HepG2 (cell line): ENCODE results near the gene CAMTA1. TPM values are rescaled to one million over a fixed set of nuclear protein-coding genes. Genes with fewer than 3 reads are reported as not detected.

Experiments
- AGO2 ChIP-seq: fragments of 200-400 bp; formaldehyde crosslinking; optimal IDR thresholded peaks from 2 replicates; pipeline ENCODE3; 2017; ENCODE audit warnings: mild to moderate bottlenecking, low read depth, low read length, moderate library complexity
- AHR ChIP-seq: IDR thresholded peaks from 2 replicates; pipeline ENCODE4 v1.6.1; 2018; ENCODE audit warnings: missing genetic modification reagents, missing compliant biosample characterization
- DBP ChIP-seq: sonication (generic); formaldehyde crosslinking; IDR thresholded peaks from 2 replicates; pipeline ENCODE4 v1.4.0; 2020; ENCODE audit warnings: missing genetic modification reagents; ENCODE audit errors: not compliant biosample characterization
- DRAP1 ChIP-seq: IDR thresholded peaks from 2 replicates; pipeline ENCODE4 v1.6.1; 2016; ENCODE audit warnings: missing genetic modification reagents, missing compliant biosample characterization
- FOXA1 ChIP-seq, 2 experiments: fragments of 450-650 bp in 1 of 2; sonication (generic) in 1 of 2; formaldehyde crosslinking in 1 of 2; IDR thresholded peaks; 2 replicates each; pipeline versions ENCODE4 v1.4.0 to v1.6.1; 2016 to 2020; ENCODE audit warnings: missing genetic modification reagents in 1 of 2
- GTF3A ChIP-seq: sonication (generic); formaldehyde crosslinking; conservative IDR thresholded peaks from 2 replicates; pipeline ENCODE4 v1.4.0; 2020; ENCODE audit warnings: mild to moderate bottlenecking, missing genetic modification reagents
- IRF1 ChIP-seq: sonication (generic); formaldehyde crosslinking; IDR thresholded peaks from 2 replicates; pipeline ENCODE4 v1.4.0; 2020; ENCODE audit warnings: low read depth, mild to moderate bottlenecking, missing genetic modification reagents
- NBN ChIP-seq: fragments of 450-650 bp; conservative IDR thresholded peaks from 2 replicates; pipeline ENCODE4 v1.6.1; 2017
- PATZ1 ChIP-seq: sonication (generic); formaldehyde crosslinking; IDR thresholded peaks from 2 replicates; pipeline ENCODE4 v1.4.0; 2020; ENCODE audit warnings: missing genetic modification reagents
- REST ChIP-seq, 2 experiments: IDR thresholded peaks; 2 replicates each; pipeline ENCODE4 v1.6.1; 2011 to 2012; ENCODE audit warnings: low read length in 2 of 2, borderline replicate concordance in 1 of 2, low read depth in 1 of 2, mild to moderate bottlenecking in 1 of 2, moderate library complexity in 1 of 2
- SIX4 ChIP-seq: sonication (generic); formaldehyde crosslinking; IDR thresholded peaks from 2 replicates; pipeline ENCODE4 v1.4.0; 2020; ENCODE audit warnings: missing genetic modification reagents
- SMAD1 ChIP-seq: sonication (generic); formaldehyde crosslinking; IDR thresholded peaks from 2 replicates; pipeline ENCODE4 v1.4.0; 2020; ENCODE audit warnings: missing genetic modification reagents, low read depth, mild to moderate bottlenecking, borderline replicate concordance
- SNAI1 ChIP-seq: sonication (generic); formaldehyde crosslinking; IDR thresholded peaks from 2 replicates; pipeline ENCODE4 v1.5.0; 2020; ENCODE audit warnings: mild to moderate bottlenecking, missing genetic modification reagents, borderline replicate concordance
- TCF7L2 ChIP-seq: IDR thresholded peaks from 2 replicates; pipeline ENCODE4 v1.6.1; 2011; ENCODE audit warnings: mild to moderate bottlenecking, low read depth, low read length, moderate library complexity
- ZFP62 ChIP-seq: sonication (generic); formaldehyde crosslinking; IDR thresholded peaks from 2 replicates; pipeline ENCODE4 v1.4.0; 2020; ENCODE audit warnings: missing genetic modification reagents
- ZMAT5 ChIP-seq: sonication (generic); formaldehyde crosslinking; IDR thresholded peaks from 2 replicates; pipeline ENCODE4 v1.5.0; 2020; ENCODE audit warnings: mild to moderate bottlenecking, low read depth, missing genetic modification reagents, borderline replicate concordance
- ZNF451 ChIP-seq: sonication (generic); formaldehyde crosslinking; IDR thresholded peaks from 2 replicates; pipeline ENCODE4 v1.5.0; 2020; ENCODE audit warnings: mild to moderate bottlenecking, missing genetic modification reagents
- ZNF468 ChIP-seq: sonication (generic); formaldehyde crosslinking; IDR thresholded peaks from 2 replicates; pipeline ENCODE4 v1.8.0; 2022; ENCODE audit warnings: mild to moderate bottlenecking, moderate library complexity, missing genetic modification reagents
- ZNF567 ChIP-seq: sonication (generic); formaldehyde crosslinking; IDR thresholded peaks from 2 replicates; pipeline ENCODE4 v1.8.1; 2023; ENCODE audit warnings: mild to moderate bottlenecking, missing genetic modification reagents, borderline replicate concordance
- ZNF75D ChIP-seq: sonication (generic); formaldehyde crosslinking; IDR thresholded peaks from 2 replicates; pipeline ENCODE4 v1.8.1; 2023; ENCODE audit warnings: missing genetic modification reagents, mild to moderate bottlenecking, borderline replicate concordance
- ZNF879 ChIP-seq: sonication (generic); formaldehyde crosslinking; IDR thresholded peaks from 2 replicates; pipeline ENCODE4 v1.8.1; 2023; ENCODE audit warnings: missing genetic modification reagents
- polyA plus RNA-seq, 8 experiments: library from polyadenylated mRNA; depleted of rRNA in 3 of 8; stranded (reverse) in 7 of 8; unstranded in 1 of 8; fragments of >200 nt; fragmentation: Illumina TruSeq in 4 of 8; extraction: Trizol in 4 of 8; gene quantifications; 2 replicates each; pipeline versions ENCODE4 v1.2.1 to v1.2.3, GENCODE V29; 2011 to 2016; ENCODE audit warnings: low read depth in 4 of 8, missing spikeins in 1 of 8, mixed read lengths in 1 of 8; ENCODE audit not compliant: insufficient read depth in 1 of 8
- total RNA-seq, 5 experiments: library from RNA; depleted of rRNA; stranded (reverse); fragments of >200 nt; fragmentation: Illumina TruSeq; extraction: Trizol; gene quantifications; 2 replicates each; pipeline ENCODE4 v1.2.3, GENCODE V29; 2016; ENCODE audit warnings: low read depth in 1 of 5

Gene CAMTA1
- total and polyA plus RNA-seq, 2 of the 13 experiments (the other 11 are each of a cell fraction or from before 2014, with no cell fraction given): 25.0 to 36.4 TPM

GRCh38 chr1:7680207-7680954 is 895.1 kb downstream of the CAMTA1 start (continued):
- TF ChIP-seq DRAP1 (CRISPR knock-in tag) (no peak), ZNF468 (no peak), SNAI1 (CRISPR knock-in tag) (no peak), ZNF451 (CRISPR knock-in tag) (peak; percentile 63; the same call in 1 of the 2 replicates), DBP (CRISPR knock-in tag) (no peak), ZNF879 (no peak), ZMAT5 (CRISPR knock-in tag) (no peak), AHR (CRISPR knock-in tag) (no peak), AGO2 (no peak), IRF1 (CRISPR knock-in tag) (no peak), ZFP62 (no peak), NBN (no peak), ZNF75D (CRISPR knock-in tag) (no peak), TCF7L2 (no peak), REST (IDR thresholded peaks at IDR 0.05; ENCODE audit: borderline replicate concordance in 1 of 2, low read depth in 1 of 2, low read length in 2 of 2) (no peak), GTF3A (CRISPR knock-in tag) (no peak), SMAD1 (CRISPR knock-in tag) (no peak), FOXA1 (IDR thresholded peaks at IDR 0.05) (no peak), FOXA1 (CRISPR knock-in tag; IDR thresholded peaks at IDR 0.05) (no peak), SIX4 (CRISPR knock-in tag) (no peak), PATZ1 (CRISPR knock-in tag) (peak; percentile 71), ZNF567 (CRISPR knock-in tag) (no peak)
